NCI-H1105 treated with DMSO at 0.1 percent for 48 hours (cell line): ENCODE results near the gene SCLY.
"Not testable (repeated sequence)": the region's sequence is repeated elsewhere in the genome, so short reads cannot be mapped to it uniquely, and the experiment has no call there.

Experiments
- DNase-seq: peaks from one replicate; lab custom pipeline; 2025; lab: John Stamatoyannopoulos, UW

SCLY gene

DNA sequence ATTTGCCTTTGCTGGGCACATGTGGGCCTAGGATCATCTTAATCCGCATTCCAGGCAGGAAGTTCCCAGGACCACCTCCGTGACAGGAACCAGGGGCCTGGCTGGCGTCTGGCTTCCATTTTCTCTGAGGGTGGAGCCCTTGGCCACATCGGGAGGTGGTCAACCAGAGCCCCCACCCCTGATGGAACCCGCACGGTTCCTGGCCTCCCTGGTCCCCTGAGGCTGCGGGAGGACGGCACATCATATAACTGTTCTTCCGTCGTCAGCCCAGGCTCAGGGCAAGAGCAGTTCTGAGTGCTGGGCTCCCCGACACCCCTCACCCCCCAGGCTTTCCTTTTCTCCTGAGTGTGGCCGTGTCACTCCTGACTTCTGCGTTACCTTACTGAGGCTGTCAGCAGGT is 52.8 kb downstream of the SCLY start:
- no peak for DNase-seq

DNA sequence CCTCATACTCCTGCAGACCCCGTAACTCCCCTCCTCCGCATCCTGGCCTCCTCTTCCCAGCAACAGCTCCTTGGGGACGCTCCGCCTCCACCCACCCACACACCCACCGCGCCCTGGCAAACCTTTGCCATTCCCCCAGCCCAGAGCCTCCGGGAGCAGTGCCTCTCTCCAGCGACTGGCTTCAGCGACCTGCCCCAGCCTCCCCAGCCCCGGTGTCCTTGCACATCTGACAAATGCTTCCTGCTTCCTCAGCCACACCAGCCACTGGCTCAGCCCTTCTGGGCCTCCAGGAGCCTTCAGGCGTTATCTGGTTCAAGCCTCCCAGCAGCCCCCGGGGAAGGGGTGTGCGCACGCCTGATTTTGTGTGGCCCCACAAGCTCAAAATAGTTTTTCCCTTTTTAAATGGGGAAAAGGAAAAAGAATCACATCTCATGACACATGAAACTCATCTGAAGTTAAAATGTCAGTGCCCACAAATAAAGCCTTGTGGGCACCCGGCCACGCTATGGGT is 53.6 kb downstream of the SCLY start:
- no peak for DNase-seq

DNA sequence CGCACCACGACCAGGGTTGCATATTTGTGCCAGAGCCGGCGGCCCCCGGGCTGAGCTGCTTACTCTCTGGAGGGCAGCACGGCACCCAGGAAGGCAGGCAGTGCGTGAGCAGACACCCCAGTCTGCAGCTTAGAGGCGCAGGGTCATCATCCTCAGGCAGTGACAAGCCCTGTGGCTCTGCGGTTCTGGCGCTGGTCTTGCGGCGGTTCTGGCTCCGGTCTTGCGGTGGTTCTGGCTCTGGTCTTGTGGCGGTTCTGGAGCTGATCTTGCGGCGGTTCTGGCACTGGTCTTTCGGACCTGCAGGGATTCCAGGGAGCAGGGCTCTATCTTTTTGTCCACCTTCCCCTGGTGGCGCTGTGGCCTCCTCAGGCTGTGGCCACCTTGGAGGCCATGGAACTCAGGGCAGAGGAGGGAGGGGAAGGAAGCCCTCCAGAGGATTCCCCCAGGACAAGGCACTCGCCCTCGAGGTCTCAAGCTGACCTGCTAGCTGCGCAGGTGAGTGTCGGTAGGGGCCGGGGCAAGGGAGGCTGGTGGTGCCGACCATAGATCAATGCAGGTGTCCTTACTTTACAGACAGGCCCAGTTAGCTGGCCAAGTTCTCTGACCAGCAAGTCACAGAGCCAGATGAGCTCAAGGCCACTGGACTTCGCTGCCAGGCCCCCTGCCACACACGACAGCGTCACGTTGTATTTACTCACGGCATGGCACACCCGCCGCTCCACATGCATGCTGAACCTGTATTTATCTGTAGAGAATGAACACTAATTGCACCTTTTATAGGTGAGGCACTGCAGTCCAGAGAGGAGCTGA is 54.3 kb downstream of the SCLY start:
- no peak for DNase-seq

DNA sequence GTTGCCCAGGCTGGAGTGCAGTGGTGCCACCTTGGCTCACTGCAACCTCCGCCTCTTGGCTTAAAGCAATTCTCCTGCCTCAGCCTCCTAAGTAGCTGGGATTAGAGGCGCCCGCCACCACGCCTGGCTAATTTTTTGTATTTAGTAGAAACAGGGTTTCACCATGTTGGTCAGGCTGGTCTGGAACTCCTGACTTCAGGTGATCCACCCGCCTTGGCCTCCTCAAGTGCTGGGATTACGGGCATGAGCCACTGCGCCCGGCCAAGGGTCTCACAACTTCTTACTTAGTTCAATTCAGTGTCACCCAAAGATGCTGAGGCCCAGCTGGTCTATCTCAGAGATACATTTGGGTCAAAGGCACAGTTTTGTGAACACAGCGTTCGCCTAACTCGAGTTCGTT is 54.9 kb downstream of the SCLY start:
- DNase-seq = not testable (repeated sequence)

DNA sequence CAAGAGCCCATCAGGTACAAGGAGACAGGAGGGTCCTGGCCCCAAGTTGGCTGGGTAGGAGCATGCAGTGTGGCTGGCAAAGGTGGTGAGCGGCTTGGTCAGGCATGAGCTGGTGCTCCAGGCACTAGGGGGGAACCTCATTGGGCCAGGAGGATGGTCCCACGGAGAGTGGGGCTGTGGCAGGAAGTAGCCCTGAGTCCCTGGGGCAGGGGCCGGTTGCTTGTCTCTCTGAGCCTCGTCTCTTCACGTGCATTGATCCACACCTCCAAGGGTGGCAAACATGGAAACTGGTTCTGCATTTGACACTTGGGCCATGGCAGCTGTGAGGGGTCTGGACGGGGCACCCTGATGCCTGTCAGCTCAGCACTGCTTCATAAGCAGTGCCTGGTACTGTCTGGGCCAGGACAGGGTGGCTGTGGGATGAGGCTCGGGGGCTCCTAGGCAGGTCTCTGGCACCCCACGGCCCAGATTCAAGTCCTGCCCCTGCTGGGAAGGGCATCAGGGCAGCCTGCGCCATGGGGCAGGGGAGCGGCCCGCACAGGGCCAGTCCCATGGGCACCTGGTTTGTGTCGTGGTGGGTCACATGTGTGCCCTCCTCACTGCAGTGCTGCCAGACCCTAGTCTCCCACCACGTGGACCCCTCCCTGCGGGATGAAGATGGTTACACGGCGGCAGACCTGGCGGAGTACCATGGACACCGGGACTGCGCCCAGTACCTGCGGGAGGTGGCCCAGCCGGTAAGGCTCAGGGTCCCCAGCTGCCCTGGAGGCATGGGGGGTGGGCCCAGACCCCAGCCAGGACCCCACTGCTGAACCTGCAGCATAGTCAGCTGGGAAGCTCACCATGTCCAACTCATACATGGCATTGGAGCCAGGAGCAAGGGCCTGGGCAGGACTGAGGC is 55.7 kb downstream of the SCLY start:
- DNase-seq = no peak

DNA sequence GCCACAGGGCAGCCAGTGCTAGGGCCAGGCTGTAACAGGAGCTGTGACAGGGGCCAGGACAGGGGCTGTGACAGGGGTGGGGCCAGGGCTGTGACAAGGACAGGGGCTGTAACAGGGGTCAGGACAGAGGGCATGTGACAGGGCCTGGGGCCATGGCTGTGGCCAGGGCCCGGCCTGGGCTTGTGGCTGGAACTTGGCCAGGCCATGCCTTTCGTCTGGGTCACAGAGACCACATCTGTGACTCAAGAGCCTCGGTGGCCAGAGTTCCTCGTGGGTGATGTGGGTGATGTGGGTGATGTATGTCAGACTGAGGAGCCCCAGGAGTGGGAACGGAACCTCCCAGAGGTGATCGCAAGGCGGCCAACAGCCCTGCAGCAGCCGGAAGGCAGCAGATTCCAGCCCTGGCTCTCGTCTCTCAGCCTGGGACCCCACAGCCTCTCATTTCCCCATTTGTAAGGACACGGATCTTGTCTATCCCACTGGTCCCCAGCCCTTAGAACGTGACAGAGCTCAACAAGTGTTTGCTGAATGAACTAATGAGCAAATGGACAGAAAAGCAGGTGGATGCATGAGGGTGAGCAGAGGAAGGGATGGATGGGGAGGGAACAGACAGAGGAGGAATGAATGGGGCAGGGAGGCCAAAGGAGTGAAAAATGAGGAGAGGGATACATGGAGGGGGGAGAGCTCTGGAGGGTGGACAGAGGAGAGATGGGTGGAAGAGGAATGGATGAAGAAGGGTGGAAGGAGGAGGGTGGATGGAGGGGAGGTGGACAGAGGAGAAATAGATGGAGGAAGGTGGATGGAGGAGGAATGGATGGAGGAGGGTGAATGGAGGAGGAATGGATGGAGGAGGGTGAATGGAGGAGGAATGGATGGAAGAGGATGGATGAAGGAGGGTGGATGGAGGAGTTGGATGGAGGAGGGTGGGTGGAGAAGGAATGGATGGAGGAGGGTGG is 56.7 kb downstream of the SCLY start:
- no peak for DNase-seq

DNA sequence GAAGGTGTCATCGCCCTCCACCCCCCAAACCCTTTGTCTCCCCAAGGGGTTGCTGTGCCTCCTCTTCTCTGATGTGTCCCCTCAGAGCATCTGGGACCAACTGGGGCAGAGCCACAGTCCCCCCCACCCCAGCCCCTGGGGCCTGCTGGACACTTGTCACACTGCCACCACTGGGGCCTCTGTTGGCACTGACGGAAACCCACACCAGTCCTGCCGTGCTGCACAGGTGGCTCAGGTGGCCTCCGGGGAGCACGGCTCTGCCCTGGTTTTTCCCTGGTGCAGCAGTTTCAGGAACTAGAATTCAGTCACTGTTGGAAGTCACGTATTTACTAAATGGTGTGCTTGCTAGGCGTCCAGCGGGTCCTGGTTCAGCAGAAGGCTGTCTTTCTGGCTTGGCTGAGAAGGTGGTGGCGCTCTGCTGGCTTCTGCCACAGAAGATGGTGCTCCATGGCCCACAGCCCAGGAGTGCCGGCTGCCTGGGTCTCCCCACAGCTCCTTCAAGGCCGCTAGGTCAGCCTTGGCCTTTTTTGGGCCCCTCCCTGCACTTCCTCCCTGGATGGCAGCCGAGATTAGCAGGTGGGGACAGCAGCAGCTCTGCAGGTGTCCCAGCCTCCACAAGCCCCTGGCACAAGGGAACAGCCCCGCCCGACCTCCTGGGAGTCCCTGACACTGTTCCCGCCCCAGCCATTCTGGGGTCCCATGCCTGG is 59.1 kb downstream of the SCLY start:
- DNase-seq = no peak

DNA sequence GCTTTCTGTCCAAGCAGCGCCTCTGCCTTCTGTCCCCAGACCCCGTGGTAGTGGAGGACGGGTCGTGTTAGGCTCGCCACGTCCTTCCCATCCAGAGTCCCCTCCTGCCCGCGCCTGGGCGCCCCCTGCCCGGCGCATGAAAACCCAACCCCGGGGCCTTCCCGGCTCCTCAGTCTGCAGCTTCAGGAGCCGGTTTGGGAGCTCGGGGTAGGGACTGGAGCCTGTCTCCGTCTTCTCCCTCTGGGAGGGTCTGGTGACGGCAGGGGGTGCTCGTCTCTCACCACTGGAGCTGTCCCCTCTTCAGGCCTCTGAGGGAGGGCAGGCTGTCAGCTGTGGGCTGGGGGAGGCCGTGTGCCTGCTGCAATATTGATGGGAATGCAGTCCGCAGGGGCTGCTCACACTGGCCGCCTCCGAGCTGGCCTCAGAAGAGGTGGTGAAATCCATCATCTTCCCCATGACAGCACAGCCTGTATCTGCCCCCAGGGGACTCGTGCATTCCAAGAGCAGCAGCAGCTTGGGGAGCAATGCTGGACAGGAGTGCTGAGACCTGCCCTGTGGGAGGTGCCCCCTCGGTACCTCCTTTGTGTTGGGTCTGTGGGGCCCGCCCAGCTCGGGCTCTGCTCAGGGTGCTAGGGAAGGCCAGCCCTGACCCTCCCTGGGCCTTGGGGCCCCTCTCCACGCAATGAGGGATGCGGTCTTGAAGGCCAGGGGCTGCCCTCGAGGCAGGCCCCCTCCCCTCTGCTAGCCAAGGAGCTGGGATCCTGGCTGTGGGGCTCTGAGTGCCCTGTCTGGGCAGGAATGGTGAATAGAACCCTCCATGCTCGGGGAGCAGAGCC is 59.9 kb downstream of the SCLY start:
- DNase-seq = no peak

DNA sequence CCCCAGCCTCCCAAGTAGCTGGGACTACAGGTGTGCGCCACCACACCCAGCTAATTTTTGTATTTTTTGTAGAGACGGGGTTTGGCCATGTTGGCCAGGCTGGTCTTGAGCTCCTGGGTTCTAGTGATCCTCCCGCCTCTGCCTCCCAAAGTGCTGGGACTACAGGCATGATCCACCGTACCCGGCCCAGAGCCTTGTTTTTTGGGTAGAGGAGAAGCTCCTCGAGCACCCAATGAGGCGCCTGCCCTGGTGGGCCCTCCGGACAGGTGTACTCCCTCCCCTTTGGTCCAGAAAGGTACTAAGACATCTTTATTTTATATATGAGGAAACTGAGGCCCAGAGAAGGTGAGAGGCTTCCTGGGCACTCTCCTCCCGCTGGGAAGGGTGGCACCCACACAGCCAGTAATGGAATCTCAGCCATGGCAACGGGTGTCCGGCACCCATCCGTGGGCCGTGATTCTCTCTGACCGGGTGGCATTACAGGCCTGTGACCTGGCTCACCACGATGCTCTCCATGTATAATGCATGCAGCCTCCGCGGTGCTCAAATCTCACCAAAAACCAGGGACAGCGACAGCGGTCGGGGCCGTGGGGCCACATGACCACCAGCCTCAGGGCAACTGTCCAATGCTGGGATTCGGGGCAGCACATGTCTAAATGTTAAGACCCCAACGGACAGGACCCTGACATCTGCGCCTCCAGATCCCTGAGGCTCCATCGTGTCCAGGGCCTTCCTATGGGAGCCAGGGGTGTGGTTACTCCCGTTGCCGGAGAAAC is 60.9 kb downstream of the SCLY start:
- no peak for DNase-seq

DNA sequence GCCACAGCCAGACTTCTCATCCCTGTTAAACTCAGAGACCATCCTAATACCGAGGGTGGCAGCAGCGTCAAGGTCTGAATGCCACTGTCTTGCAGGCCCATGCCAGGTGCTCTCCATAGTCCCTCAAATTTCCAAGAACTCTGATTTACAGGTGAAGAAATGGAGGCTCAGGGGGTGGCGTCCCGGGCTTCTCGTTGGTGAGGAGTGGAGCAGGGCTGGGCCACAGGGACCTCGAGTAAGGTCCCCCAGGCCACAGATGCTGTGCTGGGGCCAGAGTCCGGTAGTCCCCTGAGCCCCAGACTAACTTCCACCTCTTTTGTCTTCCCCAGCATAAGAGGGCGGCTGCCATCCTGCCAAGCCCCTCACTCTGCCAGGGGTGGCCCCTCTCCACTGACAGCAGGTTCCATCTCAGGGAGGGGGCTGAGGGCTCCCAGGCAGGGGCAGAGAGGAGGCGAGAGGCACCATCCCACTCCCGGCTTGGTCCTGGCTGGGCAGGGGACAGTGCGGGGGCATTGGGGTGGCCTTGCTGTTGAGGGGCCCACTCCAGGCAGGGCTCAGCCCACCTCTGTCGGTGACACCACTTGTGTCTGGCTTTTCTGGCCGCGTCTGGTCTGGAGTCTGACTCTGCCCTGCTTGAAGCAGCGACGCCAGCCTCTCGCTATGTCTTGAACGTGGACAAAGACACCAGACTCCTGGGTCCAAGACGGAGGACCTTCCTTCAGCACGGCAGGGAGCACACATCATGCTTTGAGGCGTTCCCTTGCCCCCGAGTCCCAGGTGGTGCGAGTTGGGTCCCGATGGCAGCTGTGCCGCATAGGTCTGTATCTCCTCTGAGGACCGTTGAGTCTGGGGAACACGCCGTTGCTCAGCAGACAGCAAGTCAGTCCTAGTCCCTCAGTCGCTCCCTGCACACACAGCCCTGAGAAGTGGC is 61.8 kb downstream of the SCLY start:
- no peak for DNase-seq

DNA sequence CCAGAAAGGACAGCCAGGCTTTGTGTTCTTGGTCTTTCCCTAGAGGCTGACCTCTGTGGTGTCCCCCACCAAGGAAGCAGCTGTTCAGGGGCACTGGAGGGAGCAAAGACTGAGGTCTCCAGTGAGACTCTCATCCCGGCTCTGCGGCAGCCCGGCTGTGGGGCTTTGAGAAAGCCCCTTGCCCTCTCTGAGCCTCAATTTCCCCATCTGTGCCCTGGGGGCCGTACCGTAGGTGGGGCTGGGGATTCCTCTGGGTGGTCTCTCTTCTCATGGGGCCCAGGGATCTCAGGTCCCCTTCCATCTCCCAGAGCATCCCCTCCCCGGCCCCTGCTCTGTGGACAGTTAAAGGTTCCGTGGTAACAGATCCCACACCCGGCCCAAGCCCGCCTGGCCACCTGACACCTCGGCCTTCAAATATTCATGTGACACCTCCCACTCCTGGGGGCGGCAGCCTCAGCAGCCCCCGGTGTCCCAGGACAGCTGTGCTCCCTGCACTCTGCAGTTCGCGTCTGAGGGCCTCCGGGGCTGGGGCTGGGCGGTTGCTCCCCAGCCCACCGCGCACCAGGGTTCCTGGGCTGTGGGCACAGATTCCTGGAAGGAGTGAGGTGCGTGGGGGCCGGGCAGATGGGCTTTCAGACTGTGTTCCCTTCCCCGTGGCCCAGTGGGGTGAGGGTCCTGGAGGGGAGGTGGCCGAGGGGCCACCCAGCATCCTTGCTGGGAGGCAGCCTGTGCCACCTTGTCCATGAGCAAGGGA is 62.6 kb downstream of the SCLY start:
- DNase-seq = no peak

DNA sequence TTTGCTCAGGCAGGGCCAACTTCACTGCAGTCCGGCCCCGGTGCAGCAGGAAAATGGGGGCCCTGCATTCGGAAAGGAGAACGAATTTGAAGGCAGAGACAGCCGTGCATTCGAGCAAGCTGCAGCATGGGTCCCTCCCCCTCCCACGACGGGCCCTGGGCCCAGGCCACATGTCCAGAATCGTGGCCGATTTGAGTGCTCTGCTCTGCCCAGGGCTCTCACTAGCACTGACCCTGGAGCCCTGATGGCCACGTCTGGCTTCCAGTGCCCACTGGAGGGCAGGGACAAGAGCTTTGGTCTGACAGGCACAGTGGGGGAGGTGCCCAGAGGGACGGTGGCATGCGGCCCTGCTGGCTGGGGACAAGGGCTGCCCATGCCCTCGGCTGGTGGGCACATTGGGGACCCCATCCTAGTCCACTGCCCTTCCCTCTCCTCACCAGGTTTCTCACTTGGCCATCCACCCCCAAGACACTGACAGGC is 63.2 kb downstream of the SCLY start:
- no peak for DNase-seq

DNA sequence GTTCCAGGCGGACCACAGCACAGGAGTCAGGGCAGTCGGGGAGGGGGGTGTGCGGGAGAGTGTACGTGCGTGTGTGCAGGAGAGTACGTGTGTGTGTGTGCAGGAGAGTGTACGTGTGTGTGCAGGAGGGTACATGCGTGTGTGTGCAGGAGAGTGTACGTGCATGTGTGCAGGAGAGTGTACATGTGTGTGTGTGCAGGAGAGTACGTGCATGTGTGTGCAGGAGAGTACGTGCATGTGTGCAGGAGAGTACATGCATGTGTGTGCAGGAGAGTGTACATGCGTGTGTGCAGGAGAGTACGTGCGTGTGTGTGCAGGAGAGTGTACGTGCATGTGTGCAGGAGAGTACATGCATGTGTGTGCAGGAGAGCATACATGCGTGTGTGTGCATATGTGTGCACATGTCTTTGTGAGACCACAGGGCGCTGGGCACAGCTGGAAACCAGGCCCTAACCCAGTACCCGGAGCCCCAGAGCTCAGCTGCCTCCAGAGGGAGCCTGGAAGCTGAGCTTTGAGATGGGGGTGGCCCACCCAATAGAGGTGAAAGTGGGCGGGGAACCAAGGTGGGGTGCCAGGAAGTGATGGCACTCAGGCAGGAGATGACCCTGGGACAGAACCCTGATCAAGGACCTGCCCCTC is 63.8 kb downstream of the SCLY start:
- no peak for DNase-seq

DNA sequence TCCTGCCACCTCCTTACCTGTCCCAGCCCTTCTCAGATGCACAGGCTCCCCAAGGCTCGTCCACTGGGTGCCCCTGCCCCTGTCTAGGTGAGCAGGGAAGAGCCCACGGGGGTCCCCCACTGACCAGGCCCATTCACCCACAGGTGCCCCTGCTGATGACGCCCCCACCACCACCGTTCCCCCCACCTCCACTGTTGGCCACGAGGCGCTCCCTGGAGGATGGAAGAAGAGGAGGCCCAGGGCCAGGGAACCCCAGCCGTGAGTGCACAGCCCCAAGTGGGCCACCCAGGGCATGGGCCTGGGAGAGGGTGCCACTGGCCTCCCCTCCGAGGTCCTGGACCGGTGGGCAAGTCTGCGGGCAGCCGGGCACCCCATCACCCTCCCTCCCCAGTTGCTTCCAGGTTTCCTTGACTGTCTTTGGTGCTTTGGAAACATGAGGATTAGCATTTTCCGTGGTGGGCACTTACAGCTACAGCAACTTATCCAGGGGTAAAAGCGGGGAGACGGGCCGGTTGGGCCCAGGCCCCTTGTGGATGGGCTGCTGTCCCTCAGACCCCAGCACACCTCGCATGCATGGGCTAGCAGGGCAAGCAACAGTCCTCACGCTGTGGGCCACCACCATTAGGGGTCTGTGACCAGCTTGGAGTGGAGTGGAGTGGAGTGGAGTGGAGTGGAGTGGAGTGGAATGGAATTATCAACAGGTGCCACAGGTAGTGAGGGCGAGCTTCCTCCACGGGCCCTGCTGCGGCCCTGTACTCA is 64.5 kb downstream of the SCLY start:
- no peak for DNase-seq

DNA sequence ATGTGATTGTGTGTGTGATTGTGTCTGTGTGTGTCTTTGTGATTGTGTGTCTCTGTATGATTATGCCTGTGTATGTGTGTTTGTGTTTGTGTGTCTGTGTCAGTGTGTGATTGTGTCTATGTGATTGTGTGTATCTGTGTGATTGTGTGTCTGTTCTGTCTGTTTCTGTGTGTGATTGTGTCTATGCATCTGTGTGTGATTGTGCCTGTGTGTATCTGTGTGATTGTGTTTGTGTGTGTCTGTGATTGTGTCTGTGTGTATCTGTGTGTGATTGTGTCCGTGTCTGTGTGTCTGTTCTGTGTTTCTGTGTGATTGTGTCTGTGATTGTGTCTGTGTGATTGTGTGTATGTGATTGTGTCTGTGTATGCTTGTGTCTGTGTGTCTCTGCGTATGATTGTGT is 65.5 kb downstream of the SCLY start:
- DNase-seq = no peak

DNA sequence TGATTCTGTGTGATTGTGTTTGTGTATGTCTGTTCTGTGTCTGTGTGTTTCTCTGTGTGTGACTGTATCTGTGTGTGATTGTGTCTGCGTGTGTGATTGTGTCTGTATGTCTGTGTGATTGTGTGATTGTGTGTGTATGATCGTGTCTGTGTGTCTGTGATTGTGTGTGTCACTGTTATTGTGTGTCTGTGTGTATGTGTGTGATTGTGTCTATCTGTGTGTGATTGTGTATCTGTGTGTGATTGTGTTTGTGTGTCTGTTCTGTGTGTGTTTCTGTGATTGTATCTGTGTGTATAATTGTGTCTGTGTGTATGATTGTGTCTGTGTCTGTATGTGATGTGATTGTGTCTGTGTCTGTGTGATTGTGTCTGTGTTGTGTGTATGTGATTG is 66.0 kb downstream of the SCLY start:
- DNase-seq = no peak
